Measurements from ENCODE around the gene CENPB.
A peak's percentile ranks its signal among the peaks of the same experiment; 100 is the strongest.
"Not testable (repeated sequence)": the region's sequence is repeated elsewhere in the genome, so short reads cannot be mapped to it uniquely, and the experiment has no call there.

Gene CENPB

DNA sequence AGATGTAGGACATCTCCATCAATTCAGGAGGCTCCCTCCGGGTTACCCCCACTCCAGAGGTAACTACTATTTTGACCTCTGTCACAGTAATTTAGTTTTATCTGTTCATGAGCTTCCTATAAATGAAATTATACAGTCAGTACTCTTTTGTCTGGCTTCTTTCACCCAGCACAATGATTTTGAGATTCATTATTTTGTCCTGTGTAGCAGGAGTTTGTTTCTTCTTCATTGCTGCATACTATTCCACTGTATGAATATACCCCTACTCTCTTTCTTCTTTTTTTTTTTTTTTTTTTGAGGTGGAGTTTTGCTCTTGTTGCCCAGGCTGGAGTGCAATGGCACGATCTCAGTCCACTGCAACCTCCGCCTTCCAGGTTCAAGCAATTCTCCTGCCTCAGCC, 22.0 kb upstream of the CENPB start:
- DNase-seq: no peak

DNA sequence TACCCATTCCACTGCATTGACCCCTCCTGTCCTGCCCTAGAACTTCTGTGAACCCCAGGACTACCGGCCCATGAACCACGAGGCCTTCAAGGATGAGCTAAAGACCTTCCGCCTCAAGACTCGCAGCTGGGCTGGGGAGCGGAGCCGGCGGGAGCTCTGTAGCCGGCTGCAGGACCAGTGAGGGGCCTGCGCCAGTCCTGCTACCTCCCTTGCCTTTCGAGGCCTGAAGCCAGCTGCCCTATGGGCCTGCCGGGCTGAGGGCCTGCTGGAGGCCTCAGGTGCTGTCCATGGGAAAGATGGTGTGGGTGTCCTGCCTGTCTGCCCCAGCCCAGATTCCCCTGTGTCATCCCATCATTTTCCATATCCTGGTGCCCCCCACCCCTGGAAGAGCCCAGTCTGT, 18.2 kb upstream of the CENPB start:
- no peak for DNase-seq

DNA sequence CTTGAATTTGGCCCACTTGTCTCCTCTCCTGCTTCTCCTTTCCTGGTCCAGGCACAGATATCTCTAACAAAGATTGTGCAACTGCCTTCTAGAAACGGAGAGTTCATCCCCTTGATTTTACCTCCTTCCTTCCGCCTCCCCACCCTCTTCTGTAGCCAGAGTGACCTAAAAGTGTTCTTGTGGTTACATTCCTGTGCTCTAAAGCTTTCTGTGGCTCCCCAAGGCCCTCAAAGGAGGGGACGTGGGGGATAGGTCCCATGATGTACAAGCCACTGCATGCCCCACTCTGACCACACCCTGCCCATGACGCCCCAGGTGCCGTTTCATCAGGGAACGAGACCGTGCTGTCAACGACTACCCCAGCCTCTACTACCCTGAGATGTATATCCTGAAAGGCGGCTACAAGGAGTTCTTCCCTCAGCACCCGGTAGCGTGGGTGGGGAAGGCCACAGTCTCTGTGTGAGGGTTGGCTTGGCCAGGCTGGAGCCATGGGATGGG, 17.8 kb upstream of the CENPB start:
- DNase-seq: no peak

DNA sequence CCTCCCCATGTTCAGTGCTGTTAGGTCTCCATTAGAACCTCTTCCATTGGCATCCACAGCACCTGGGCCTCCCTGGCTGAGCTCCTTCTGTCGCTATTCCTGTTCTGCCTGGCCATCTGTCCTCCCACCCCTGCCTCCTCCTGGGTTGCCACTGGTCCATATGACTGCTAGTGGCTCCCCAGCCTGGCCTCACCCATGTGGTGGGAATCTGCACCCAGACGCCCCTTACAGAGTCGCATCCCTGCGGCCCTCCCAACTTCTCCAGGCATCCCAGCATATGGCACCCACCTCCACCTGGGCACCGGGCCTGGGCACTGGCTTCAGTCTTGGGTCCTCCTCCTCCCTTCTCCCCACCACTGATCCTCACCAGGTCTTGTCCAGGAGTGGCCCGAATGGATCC, 17.3 kb upstream of the CENPB start:
- DNase-seq: no peak

DNA sequence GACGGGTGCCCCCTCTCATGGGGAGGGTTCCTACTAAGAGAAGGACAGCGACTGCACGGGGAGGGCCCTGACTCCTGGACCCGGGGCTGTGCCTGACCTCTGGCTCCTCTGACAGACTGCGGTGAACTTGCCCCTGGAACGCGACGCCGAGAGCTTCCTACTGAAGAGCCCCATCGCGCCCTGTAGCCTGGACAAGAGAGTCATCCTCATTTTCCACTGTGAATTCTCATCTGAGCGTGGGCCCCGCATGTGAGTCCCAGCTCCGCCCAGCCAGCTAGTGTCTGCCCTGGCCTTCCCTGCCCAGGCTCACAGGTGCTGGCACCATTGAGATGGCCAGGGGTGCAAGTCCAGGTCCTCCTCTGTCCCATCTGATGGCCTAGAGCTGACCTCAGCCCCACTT, 16.7 kb upstream of the CENPB start:
- DNase-seq: no peak

DNA sequence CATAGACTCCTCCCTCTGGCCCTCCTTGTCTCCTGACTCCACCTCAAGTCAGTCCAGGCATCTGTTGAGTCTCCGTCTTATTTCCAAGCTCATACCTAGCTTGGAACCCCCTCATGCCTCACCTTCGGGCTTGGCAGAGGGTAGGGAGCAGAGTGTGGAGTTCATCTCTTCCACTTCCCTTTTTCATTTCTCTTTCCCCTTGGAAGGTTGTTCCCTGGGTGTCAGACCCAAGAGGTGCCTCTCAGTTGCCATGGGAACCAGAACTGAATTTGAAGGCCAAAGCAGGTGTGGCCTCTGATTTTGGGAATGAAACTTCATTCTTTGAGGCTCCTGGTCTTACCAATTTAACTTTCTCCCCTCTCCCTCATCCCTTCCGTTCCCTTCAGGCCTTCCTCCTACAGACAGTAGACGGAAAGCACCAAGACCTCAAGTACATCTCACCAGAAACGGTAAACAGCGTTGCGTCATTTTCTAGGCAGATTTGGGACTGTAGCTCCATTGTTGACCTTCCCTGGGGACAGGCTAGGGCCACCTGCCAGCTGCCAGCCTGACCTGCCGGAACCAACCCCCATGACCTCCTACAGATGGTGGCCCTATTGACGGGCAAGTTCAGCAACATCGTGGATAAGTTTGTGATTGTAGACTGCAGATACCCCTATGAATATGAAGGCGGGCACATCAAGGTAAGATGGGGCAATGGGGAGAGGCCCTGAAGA, 16.1 kb upstream of the CENPB start:
- no peak for DNase-seq

DNA sequence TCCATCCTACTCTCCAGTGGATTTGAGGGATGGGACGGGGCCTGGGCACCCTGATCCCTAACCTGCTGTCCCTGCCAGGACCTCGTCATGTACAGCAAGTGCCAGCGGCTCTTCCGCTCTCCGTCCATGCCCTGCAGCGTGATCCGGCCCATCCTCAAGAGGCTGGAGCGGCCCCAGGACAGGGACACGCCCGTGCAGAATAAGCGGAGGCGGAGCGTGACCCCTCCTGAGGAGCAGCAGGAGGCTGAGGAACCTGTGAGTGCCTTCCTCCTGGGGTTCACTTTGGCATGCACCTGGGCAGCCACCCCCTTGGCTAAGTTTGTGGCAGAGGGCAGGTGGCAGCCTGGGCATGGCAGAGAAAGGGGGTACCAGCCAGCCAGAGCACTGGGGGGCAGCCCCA, 15.3 kb upstream of the CENPB start:
- DNase-seq: no peak

DNA sequence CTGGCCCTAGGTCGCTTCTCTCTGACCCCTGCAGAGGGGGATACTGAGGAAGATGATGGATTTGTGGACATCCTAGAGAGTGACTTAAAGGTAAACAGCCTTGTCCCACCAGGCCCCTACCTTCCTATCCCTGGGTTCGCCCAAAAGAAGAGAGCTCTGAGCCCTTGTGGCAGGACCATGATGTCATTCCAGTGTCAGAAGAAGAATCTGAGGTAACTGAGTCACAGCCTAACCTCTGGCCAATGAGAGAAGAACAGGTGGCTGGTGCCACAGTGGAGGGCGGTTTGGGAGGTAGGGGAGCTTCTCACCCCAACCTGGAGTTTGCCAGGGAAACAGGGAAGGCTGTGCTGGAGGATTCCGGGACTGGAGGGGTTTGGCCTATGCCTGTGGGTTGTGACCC, 14.8 kb upstream of the CENPB start:
- no peak for DNase-seq

DNA sequence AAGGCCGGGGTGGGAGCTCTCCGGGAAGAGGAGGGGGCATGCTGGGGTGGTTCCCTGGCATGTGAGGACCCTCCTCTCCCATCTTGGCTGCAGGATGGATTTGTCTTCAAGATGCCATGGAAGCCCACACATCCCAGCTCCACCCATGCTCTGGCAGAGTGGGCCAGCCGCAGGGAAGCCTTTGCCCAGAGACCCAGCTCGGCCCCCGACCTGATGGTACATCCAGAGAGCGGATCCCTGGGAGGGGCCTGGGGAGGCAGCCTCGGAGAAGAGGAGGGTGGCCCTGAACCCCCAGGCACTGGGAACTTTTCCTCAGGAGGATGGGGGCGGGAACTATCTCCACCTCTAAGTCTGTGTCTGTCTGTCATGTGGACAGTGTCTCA, 14.3 kb upstream of the CENPB start:
- no peak for DNase-seq

DNA sequence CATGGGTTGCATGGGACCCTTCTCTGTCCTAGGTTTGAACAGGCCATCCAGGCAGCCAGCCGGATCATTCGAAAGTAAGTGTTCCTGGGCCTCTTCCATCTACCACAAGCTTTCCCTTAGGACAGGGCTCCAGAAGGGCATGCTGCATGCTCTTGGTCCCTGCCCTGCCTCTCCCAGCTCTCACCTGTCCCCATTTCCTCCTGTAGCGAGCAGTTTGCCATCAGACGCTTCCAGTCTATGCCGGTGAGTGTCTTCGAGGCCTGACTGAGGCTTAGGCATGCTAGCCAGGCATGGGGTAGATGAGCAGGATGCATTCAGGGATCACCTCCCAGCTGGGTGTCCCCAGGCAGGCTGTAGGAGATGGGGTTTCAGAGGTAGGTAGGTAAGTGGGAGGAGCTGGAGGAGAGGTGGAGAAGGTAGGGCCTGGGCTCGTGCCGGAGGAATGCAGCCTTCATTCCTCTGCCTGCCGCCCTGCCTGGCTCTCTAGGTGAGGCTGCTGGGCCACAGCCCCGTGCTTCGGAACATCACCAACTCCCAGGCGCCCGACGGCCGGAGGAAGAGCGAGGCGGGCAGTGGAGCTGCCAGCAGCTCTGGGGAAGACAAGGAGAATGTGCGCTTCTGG, 13.8 kb upstream of the CENPB start:
- no peak for DNase-seq

DNA sequence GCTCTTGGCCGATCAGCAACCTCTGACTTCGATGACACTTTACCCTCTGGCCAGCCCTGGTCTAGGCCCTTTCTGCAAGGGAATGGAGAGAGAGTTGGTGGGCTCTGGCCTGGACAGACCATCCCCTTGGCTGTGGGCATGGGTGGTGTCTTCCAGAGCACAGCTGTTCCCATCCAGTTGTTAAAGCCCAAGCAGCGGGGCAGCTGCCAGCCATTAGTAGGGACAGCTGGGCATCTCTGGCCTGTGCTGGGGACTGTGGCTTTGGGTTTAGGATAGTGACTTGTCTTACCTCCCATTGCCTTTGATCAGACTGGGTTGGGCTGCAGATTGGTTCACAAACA, 12.3 kb upstream of the CENPB start:
- peak in 1 of 2 experiments; percentile 33 for DNase-seq

DNA sequence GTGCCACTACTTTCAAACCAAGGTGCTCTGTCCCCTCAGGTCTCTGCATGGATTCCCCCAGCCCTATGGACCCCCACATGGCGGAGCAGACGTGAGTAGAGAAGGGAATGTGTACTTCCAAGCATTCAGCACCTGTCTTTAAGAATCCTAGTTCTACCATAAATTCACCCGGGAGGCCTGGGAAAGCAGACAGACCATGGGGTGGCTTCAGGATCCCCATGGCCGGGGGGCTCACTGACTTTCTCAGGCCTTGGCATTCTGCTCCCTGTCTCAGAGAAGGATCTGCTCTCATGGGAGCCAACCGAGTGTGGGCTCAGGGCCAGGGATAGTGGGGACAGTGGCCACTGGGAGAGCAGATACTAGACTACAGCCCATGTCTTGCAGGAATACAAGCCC, 11.8 kb upstream of the CENPB start:
- no peak for DNase-seq

DNA sequence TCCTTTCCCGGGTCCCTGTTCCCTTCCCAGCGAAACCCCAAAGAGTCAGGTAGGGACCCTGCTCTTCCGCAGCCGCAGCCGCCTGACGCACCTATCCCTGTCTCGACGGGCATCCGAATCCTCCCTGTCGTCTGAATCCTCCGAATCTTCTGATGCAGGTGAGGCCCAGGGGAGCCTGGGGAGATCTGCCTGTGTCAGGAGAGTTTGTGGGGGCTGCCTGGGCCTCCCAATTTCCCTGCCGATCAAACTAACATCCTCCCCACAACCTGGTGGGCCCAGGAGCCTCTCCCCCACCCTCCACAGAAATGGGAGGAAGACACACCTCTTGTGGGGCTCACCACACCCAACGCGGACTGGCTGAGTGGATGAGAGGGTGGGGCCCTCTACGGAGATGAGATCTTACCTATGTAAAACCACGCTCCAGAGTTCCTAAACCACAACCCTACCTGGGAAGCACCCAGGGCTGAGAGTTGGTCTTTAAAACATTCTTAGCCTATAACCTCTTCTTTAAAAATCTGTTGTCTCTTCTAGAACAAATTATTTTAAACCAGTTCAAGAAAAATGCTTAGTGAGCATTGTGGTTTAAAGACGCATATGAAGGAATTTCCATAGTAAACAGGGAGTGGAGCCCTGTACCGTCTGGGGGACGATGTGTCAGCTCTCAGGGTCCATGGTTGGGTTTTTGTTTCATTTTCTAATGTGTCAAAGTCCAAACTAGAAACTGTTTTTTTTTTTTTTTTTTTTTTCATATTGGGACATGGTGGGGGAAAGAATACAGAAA, 11.2 kb upstream of the CENPB start:
- peak in 1 of 2 experiments; percentile 38 for DNase-seq

DNA sequence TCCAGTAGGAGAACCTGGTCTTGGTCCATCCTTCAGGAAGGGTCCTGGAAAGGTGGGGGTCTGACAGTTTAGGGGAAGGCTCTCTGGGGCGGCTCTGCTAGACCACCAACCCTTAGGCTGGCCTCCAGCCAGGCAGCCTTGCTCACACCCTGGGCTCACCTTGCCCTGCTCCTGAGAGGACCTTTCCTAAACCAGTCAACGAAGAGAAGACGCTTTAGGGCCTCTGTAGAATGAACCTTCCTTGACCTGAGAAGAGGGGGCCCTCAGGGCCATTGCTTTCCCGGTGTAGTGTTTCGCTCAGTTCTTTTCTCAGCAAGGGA, 10.6 kb upstream of the CENPB start:
- DNase-seq: no peak

DNA sequence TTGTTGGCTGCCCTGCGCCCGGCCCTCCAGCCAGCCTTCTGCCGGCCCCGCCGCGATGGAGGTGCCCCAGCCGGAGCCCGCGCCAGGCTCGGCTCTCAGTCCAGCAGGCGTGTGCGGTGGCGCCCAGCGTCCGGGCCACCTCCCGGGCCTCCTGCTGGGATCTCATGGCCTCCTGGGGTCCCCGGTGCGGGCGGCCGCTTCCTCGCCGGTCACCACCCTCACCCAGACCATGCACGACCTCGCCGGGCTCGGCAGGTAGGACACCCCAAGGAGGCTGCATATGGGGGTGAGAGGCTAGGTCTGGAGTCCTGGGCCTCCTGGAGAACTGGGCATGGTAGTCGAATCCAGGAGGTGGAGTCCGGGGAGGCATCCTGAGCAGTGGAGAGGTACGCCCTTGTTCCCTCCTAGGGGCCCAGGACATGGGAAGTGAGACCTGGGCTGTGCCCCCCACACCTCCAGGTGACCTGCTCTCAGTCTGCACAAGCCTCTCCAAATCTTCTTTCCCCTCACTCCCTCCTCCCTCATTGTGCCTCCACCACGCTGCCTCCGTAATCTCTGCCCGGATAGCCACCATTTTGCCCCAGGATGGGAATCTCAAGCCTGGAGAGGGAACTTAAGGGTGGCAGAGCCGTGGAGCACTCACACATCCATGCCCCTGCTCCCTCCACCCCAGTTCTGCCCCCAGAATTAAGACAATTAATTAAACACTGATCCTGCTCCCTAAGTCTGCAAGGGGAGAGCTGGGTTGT, 10.1 kb upstream of the CENPB start:
- no peak for DNase-seq

DNA sequence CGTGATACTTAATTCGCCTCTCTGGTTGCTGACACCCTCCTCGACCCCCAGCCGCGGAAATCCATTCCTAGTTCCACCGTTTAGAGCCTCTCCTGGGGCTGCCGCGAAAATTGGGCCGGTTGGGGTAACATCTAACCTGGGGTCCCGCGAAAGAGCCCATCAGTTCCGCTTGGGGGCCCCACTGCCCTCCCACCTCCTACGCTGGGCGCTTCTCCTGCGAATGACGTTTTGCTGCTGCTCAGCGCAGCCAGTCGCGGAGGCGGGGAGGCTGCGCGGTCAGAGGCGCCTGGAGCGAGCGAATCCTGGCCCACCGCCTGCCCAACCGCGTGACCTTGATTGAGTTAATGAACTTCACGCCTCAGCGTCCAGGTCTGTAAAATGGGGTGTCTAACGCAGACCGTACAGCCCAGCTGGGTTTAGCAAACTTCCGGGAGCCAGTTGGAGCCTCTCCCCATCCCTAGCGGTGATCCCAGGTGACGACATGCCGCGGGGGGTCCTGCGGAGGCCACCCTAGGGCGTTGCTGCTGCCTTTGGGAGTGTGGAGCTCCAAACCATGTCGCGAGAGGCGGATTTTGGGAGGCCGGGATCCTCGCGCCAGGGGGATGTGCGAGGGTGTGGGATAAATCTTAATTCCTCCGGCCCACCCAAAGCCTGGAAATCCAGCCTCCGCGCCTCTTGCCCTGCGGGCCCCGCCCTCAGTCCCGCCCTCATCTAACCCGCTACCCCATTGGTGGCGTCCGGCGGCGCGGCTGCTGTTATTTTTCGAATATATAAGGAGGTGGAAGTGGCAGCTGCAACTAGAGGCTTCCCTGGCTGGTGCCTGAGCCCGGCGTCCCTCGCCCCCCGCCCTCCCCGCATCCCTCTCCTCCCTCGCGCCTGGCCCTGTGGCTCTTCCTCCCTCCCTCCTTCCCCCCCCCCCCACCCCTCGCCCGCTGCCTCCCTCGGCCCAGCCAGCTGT, 9.2 kb upstream of the CENPB start, which contains the start of gene CDC25B:
TSS of gene CDC25B (plus strand) at position 800 of the 958 bp plus-strand sequence. CDS start 222 bp downstream, outside the sequence.
- peak; percentile 85 to 87 for DNase-seq

DNA sequence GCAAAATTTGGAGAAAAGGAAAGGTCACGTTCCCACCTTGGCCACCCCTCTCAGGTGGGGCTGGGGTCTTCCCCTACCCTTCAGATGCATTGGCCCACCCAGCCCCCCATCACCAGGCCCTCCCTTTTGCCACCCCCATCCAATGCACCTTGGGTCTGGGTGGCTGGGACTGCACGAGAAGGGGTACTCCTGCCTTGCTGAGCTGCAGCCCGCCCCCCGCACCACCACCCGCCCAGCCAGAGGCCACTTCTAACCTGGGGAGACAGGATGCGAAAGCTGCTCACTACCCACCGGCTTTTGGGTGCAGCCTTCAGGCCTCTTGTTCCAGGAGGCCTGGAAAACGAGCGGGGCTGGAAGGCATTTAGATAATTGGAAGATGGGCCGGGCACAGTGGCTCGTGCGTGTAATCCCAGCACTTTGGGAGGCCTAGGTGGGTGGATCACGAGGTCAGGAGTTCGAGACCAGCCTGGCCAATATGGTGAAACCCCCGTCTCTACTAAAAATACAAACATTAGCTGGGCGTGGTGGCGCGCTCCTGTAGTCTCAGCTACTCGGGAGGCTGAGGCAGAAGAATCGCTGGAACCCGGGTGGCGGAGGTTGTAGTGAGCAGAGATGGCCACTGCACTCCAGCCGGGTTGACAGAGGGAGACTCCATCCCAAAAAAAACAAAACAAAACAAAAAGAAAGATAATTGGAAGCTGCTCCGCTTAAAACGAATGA, 8.3 kb upstream of the CENPB start:
- no peak for DNase-seq

DNA sequence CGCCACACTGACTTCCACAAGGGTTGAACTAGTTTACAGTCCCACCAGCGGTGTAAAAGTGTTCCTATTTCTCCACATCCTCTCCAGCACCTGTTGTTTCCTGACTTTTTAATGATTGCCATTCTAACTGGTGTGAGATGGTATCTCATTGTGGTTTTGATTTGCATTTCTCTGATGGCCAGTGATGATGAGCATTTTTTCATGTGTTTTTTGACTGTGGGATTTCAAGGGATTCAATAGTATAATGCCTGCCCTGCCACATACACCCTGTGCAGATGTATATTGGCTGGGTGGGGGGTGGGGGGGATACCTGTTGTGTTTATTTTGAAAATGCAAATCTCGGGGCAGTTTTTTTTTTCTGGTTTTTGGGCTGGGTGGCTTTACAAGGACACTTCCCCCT, 7.6 kb upstream of the CENPB start:
- DNase-seq: not testable (repeated sequence)

DNA sequence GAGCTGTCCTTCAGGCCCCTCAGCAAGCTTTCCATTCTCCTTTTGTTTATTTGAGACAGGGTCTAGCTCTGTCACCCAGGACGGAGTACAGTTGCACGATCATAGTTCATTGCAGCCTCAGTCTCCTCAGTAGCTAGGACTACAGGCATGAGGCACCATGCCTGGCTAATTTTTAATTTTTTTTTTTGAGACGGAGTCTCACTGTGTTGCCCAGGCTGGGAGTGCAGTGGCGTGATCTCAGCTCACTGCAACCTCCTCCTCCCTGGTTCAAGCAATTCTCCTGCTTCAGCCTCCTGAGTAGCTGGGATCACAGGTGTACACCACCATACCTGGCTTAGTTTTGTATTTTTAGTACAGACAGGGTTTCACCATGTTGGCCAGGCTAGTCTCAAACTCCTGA, 2.7 kb upstream of the CENPB start:
- not testable (repeated sequence) for DNase-seq

DNA sequence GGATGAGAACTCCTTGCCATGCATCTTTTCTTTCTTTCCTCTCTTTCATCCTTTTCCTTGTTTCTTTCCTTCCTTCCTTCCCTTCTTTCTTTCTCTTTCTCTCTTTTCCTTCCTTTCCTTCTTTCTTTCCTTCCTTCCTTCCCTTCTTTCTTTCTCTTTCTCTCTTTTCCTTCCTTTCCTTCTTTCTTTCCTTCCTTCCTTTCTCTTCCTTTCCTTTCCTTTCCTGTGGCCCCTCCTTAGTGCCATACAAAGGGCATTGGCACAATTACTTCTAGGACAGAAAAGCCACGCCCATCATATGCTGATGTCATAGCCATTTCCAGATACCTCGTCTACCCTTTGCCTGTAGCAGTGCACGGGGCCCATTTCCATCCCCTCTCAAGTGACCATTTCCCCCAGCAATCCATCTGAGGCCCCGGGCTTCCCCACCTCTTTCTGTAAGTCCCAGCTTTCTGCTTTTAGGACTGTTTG, 2.2 kb upstream of the CENPB start:
- no peak for DNase-seq

DNA sequence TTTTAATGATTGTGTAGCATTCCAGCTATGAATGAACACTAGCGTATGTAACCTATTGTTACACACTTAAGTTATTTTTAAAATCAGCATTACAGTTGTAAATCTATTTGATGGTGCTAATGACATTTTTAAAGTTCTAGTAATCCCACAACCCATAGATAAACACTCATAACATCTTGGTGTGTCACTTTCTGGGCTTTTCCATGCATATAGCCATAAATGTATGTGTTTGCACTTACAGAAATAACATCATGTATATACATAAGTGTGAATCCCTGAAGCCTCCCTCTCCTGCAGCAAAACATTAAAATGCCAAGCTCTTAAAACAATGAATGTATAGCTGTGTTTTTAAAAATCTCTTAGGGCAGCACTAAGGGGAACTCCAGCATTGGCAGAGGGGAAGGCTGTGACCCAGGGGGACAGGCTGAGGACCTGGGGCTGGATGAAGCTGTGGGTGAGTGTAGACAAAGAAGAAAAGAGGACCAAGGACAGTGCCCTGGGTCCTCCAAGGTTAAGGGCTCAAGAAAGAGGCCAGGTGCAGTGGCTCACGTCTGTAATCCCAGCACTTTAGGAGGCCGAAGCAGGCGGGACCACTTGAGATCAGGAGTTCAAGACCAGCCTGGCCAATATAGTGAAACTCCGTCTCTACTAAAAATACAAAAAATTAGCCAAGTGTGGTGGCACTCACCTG, 929 bp upstream of the CENPB start:
- no peak for DNase-seq
